SK-N-SH (cell line): ENCODE data around the gene HECW1.

Experiments
- CTCF ChIP-seq: fragments of 200-600 bp; sonication (generic); IDR thresholded peaks from 2 replicates; pipeline ENCODE4 v1.6.1; 2017; ENCODE audit warnings: antibody characterized with exemption, mild to moderate bottlenecking, moderate library complexity
- EP300 ChIP-seq, 2 experiments: IDR thresholded peaks; 2 replicates each; pipeline versions ENCODE4 v1.4.0 to v1.6.1; 2012; ENCODE audit warnings: borderline replicate concordance in 1 of 2, low read depth in 1 of 2, low read length in 1 of 2
- FOXM1 ChIP-seq: IDR thresholded peaks from 2 replicates; pipeline ENCODE4 v1.4.0; 2012; ENCODE audit warnings: low read depth, mild to moderate bottlenecking
- GATA2 ChIP-seq: sonication (generic); formaldehyde crosslinking; IDR thresholded peaks from 2 replicates; pipeline ENCODE4 v1.5.0; 2020; ENCODE audit warnings: mild to moderate bottlenecking, missing genetic modification reagents
- JUND ChIP-seq: IDR thresholded peaks from 2 replicates; pipeline ENCODE4 v1.4.0; 2012
- MXI1 ChIP-seq: IDR thresholded peaks from 2 replicates; pipeline ENCODE4 v1.6.1; 2012; ENCODE audit warnings: mild to moderate bottlenecking, low read depth, low read length, improper control_type of control experiment
- POLR2AphosphoS5 ChIP-seq: IDR thresholded peaks from 2 replicates; pipeline ENCODE4 v1.6.1; 2012; ENCODE audit warnings: low read depth, low read length
- RAD21 ChIP-seq: IDR thresholded peaks from 2 replicates; pipeline ENCODE4 v1.6.1; 2012; ENCODE audit warnings: mild to moderate bottlenecking, low read length
- RCOR1 ChIP-seq: fragments of 150-350 bp; IDR thresholded peaks from 2 replicates; pipeline ENCODE4 v1.6.1; 2017; ENCODE audit warnings: antibody characterized with exemption, low read length
- RFX5 ChIP-seq: IDR thresholded peaks from 2 replicates; pipeline ENCODE4 v1.6.1; 2012; ENCODE audit warnings: mild to moderate bottlenecking, improper control_type of control experiment, low read length
- RXRA ChIP-seq: IDR thresholded peaks from 2 replicates; pipeline ENCODE4 v1.4.0; 2012; ENCODE audit warnings: low read depth, mild to moderate bottlenecking, borderline replicate concordance
- TAF1 ChIP-seq: IDR thresholded peaks from 2 replicates; pipeline ENCODE4 v1.6.1; 2012; ENCODE audit warnings: low read depth, mild to moderate bottlenecking, low read length, moderate library complexity, borderline replicate concordance
- TCF12 ChIP-seq: IDR thresholded peaks from 2 replicates; pipeline ENCODE4 v1.4.0; 2012
- ZBTB33 ChIP-seq: IDR thresholded peaks from 2 replicates; pipeline ENCODE4 v1.4.0; 2012; ENCODE audit warnings: low read depth, borderline replicate concordance

- TF ChIP-seq RCOR1 (no peak), FOXM1 (no peak), CTCF (no peak), RFX5 (no peak), EP300 (IDR thresholded peaks at IDR 0.05; ENCODE audit: borderline replicate concordance in 1 of 2, low read depth in 1 of 2, low read length in 1 of 2) (no peak), ZBTB33 (no peak), POLR2AphosphoS5 (no peak), JUND (no peak), TCF12 (no peak), TAF1 (no peak), RAD21 (no peak), RXRA (no peak), MXI1 (no peak), GATA2 (CRISPR knock-in tag) (no peak)
These were observed 35.8 kb upstream of the HECW1 start for GRCh38 chr7:43076606-43077005.
